Upper lobe of right lung (tissue), 1 donor: ENCODE results near the gene WWOX. TPM values are rescaled to one million over a fixed set of nuclear protein-coding genes. Genes with fewer than 3 reads are reported as not detected.

Source experiments
- ATAC-seq: fragments of 200-7000 bp; cut with Tn5 transposase; one replicate; pipeline ENCODE4 v1.9.1; 2020; ENCODE audit warnings: mild to moderate bottlenecking, moderate library complexity
- DNase-seq: peaks from one replicate; pipeline ENCODE4 v3.0.0-alpha.2; 2020
- H3K27ac ChIP-seq: fragments of 200-600 bp; one replicate; pipeline ENCODE4 v1.8.0; 2022
- H3K27me3 ChIP-seq: fragments of 200-600 bp; one replicate; pipeline ENCODE4 v1.8.0; 2022; ENCODE audit warnings: mild to moderate bottlenecking
- H3K36me3 ChIP-seq: fragments of 200-600 bp; one replicate; pipeline ENCODE4 v1.8.0; 2022
- H3K4me1 ChIP-seq: fragments of 200-600 bp; one replicate; pipeline ENCODE4 v1.8.0; 2022
- H3K4me3 ChIP-seq: fragments of 200-600 bp; one replicate; pipeline ENCODE4 v1.8.0; 2022; ENCODE audit warnings: mild to moderate bottlenecking
- H3K9me3 ChIP-seq: fragments of 200-600 bp; one replicate; pipeline ENCODE4 v1.8.0; 2022
- CTCF ChIP-seq: fragments of 200-600 bp; IDR thresholded peaks from one replicate; pipeline ENCODE4 v1.8.0; 2022; ENCODE audit warnings: antibody characterized with exemption
- intact Hi-C: fragments of 100-400 bp; cut with DNase I; formaldehyde crosslinking; loops from one replicate; pipeline ENCODE4 v1.11.0; 2022
- total RNA-seq: library from RNA; stranded (reverse); fragmentation: NEBNext Ultra II Directional; extraction: Animal tissue kit (Norgen Biotek cat#: 25700); gene quantifications from one replicate; pipeline ENCODE4 v1.2.1, GENCODE V29; 2021
- donor health status: DM: no; HTN: yes; CAD: no; lungs with severe emphysema.

Gene WWOX
- total RNA-seq, 1 donor from 2014 or later, result 17.0 TPM

DNA sequence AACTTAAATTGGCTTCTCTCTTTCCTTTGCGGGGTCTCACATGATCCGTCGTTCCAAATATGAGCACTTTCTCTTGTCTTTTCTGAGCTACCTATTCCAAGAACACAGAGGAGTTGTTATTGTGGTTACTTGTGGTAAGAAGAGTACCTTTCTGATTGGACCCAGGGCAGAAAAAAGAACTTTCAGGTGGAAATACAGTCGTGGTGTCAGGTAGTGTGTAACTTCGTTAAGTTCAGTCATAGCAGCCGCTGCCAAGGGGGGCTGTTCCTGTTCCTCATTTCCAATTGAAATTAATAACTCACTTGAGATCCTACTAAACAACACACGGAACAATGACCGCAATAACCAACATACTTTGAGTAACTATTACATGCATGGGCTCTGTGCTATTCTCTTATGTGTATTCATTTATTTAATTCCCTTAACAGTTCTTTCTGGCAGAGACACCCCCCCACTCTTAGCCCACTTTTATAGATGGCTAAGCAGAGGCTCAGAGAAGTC is 819.4 kb downstream of the WWOX start:
- intact Hi-C loops, result no loop called here
- no peak for TF ChIP-seq CTCF
- Histone ChIP-seq H3K4me3 (no peak overlapping the region), H3K9me3 (peaks cover 6% of the 10 kb centered on the region), H3K27ac (no peak overlapping the region), H3K27me3 (no peaks in the 10 kb centered on the region), H3K4me1 (no peaks in the 10 kb centered on the region), H3K36me3 (no peaks in the 10 kb centered on the region)
- ATAC-seq (no peak), DNase-seq (no peak)

DNA sequence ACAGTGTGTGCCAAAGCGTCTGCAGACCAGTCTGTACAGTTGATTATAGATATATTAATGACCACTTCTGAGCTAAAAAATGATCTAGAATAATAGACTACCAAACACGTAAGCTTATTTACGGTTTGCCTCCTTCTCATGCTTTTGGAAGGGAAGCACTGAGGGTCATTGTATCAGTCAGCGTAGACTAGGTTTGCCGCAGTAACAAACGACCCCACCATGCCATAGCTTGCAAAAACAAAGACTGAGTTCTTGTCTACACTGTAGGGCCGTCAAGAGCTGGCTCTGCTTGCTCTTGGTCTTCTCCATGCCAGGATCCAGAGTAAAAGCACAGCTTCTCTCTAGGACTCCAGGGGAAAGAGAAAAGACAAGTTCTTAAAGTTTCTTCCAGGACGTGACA is 820.4 kb downstream of the WWOX start:
- intact Hi-C loops, result no loop called here
- no peak for DNase-seq

GRCh38 chr16:78920621-78921020 is 821.2 kb downstream of the WWOX start:
- ATAC-seq (no peak), DNase-seq (no peak)
- Histone ChIP-seq H3K4me3 (no peak overlapping the region), H3K27me3 (no peaks in the 10 kb centered on the region), H3K9me3 (peaks cover 6% of the 10 kb centered on the region), H3K27ac (no peak overlapping the region), H3K36me3 (no peaks in the 10 kb centered on the region), H3K4me1 (no peaks in the 10 kb centered on the region)
- no peak for TF ChIP-seq CTCF
- intact Hi-C loops, result no loop called here

More for the DNA sequence above, 820.4 kb downstream of the WWOX start:
- ATAC-seq, result no peak
- TF ChIP-seq CTCF, result no peak
- Histone ChIP-seq H3K27ac (no peak overlapping the region), H3K4me1 (no peaks in the 10 kb centered on the region), H3K27me3 (no peaks in the 10 kb centered on the region), H3K9me3 (peaks cover 6% of the 10 kb centered on the region), H3K4me3 (no peak overlapping the region), H3K36me3 (no peaks in the 10 kb centered on the region)

DNA sequence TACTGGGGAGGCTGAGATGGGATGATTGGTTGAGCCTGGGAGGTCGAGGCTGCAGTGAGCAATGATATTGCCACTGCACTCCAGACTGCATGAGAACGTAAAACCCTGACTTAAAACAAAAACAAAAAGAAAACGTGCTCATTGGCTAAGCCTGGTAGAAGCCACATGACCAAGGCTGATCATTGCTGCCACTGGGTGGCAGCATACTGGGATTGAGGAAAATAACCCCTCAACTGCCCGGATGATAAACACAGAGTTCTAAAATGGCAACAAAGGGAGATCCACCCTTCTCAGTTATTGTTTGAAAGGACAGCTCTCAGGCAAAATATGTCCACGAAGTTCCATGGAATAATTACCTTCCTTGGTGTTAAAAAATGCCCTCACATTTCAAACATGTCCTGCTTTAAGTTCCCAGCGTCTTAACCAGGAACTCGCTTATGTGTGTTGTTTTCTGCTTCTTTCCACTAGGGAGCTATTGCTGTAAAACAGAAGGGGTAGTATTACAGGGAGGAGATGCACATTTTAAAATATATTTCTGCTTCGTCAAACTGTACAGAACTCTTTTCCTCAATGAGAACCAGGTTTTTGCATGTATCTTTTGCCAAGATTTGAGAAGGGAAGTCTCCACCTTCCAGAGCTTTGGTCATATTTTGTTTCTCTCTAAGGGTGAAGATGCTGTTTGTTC is 825.8 kb downstream of the WWOX start:
- no peaks in the 10 kb centered on the region for H3K27me3 ChIP-seq
- peak; percentile 85 for ATAC-seq
- peak; percentile 68 for DNase-seq
- no peak overlapping the region for H3K4me3 ChIP-seq
- peaks cover 6% of the 10 kb centered on the region for H3K9me3 ChIP-seq
- no peaks in the 10 kb centered on the region for H3K4me1 ChIP-seq
- intact Hi-C loops, result no loop called here
- H3K36me3 ChIP-seq, result no peaks in the 10 kb centered on the region
- peak; percentile 64 for TF ChIP-seq CTCF
- H3K27ac ChIP-seq, result no peak overlapping the region

DNA sequence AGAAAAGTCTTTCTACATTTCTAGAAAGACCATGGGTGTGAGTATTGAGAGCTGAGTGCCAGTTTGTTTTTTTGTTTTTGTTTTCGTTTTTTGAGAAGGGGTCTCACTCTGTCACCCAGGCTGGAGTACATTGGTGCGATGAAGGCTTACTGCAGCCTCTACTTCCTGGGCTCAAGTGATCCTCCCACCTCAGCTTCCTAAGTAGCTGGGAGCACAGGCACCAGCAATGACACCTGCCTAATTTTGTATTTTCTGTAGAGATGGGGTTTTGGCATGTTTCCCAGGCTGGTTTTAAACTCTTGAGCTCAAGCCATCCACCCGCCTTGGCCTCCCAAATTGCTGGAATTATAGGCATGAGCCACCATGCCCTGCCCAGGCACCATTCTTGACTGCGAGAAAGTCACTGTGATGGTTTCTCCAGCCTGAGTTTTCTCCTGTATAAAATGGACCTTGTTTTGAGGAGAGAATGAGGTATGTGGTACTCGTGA is 827.3 kb downstream of the WWOX start:
- Histone ChIP-seq H3K36me3 (no peaks in the 10 kb centered on the region), H3K4me1 (no peaks in the 10 kb centered on the region), H3K27ac (no peak overlapping the region), H3K9me3 (peaks cover 2% of the 10 kb centered on the region), H3K4me3 (no peak overlapping the region), H3K27me3 (no peaks in the 10 kb centered on the region)
- ATAC-seq (no peak), DNase-seq (no peak)
- intact Hi-C loops, result no loop called here
- no peak for TF ChIP-seq CTCF
